HepG2 (cell line): ENCODE data around the gene PSMB11. TPM values are rescaled to one million over a fixed set of nuclear protein-coding genes. Genes with fewer than 3 reads are reported as not detected.

ENCODE experiments used
- CHCHD3 ChIP-seq: sonication (generic); formaldehyde crosslinking; IDR thresholded peaks from 2 replicates; pipeline ENCODE4 v1.8.0; 2022; ENCODE audit warnings: mild to moderate bottlenecking, missing genetic modification reagents, moderate library complexity
- KLF13 ChIP-seq: sonication (generic); formaldehyde crosslinking; IDR thresholded peaks from 2 replicates; pipeline ENCODE4 v1.4.0; 2020; ENCODE audit warnings: mild to moderate bottlenecking, missing genetic modification reagents
- MBD4 ChIP-seq: IDR thresholded peaks from 2 replicates; pipeline ENCODE4 v1.6.1; 2012; ENCODE audit warnings: low read length, inconsistent platforms, borderline replicate concordance
- PLSCR1 ChIP-seq: sonication (generic); formaldehyde crosslinking; IDR thresholded peaks from 2 replicates; pipeline ENCODE4 v1.5.0; 2020; ENCODE audit warnings: missing genetic modification reagents, mild to moderate bottlenecking, borderline replicate concordance
- REL ChIP-seq: sonication (generic); formaldehyde crosslinking; conservative IDR thresholded peaks from 2 replicates; pipeline ENCODE4 v1.8.0; 2022; ENCODE audit warnings: mild to moderate bottlenecking, missing genetic modification reagents, moderate library complexity
- TEF ChIP-seq: sonication (generic); formaldehyde crosslinking; IDR thresholded peaks from 2 replicates; pipeline ENCODE4 v1.5.0; 2020; ENCODE audit warnings: missing genetic modification reagents
- YEATS4 ChIP-seq: sonication (generic); formaldehyde crosslinking; IDR thresholded peaks from 2 replicates; pipeline ENCODE4 v1.4.0; 2020; ENCODE audit warnings: missing genetic modification reagents, borderline replicate concordance
- ZBTB37 ChIP-seq: sonication (generic); formaldehyde crosslinking; IDR thresholded peaks from 2 replicates; pipeline ENCODE4 v1.4.0; 2020; ENCODE audit warnings: mild to moderate bottlenecking, missing genetic modification reagents
- ZFP1 ChIP-seq: IDR thresholded peaks from 2 replicates; pipeline ENCODE4 v1.6.1; 2016
- ZFP91 ChIP-seq: sonication (generic); formaldehyde crosslinking; IDR thresholded peaks from 2 replicates; pipeline ENCODE4 v1.9.0; 2022; ENCODE audit warnings: missing genetic modification reagents, mild to moderate bottlenecking, borderline replicate concordance
- ZNF143 ChIP-seq: sonication (generic); formaldehyde crosslinking; IDR thresholded peaks from 2 replicates; pipeline ENCODE4 v1.4.0; 2020; ENCODE audit warnings: missing genetic modification reagents
- ZNF337 ChIP-seq: sonication (generic); formaldehyde crosslinking; IDR thresholded peaks from 2 replicates; pipeline ENCODE4 v1.5.1; 2020; ENCODE audit warnings: missing genetic modification reagents, low read depth, mild to moderate bottlenecking, borderline replicate concordance
- polyA plus RNA-seq, 8 experiments: library from polyadenylated mRNA; depleted of rRNA in 3 of 8; stranded (reverse) in 7 of 8; unstranded in 1 of 8; fragments of >200 nt; fragmentation: Illumina TruSeq in 4 of 8; extraction: Trizol in 4 of 8; gene quantifications; 2 replicates each; pipeline versions ENCODE4 v1.2.1 to v1.2.3, GENCODE V29; 2011 to 2016; ENCODE audit warnings: low read depth in 4 of 8, missing spikeins in 1 of 8, mixed read lengths in 1 of 8; ENCODE audit not compliant: insufficient read depth in 1 of 8
- total RNA-seq, 5 experiments: library from RNA; depleted of rRNA; stranded (reverse); fragments of >200 nt; fragmentation: Illumina TruSeq; extraction: Trizol; gene quantifications; 2 replicates each; pipeline ENCODE4 v1.2.3, GENCODE V29; 2016; ENCODE audit warnings: low read depth in 1 of 5
- TF ChIP-seq, protein P1 (sequence below): sonication (generic); formaldehyde crosslinking; IDR thresholded peaks from 2 replicates; pipeline ENCODE4 v1.8.1; 2022; ENCODE audit warnings: low read depth, mild to moderate bottlenecking, missing genetic modification reagents
- TF ChIP-seq, protein P2 (sequence below): sonication (generic); formaldehyde crosslinking; IDR thresholded peaks from 2 replicates; pipeline ENCODE4 v1.5.1; 2020; ENCODE audit warnings: mild to moderate bottlenecking, missing genetic modification reagents
- TF ChIP-seq, protein P3 (sequence below): sonication (generic); formaldehyde crosslinking; IDR thresholded peaks from 2 replicates; pipeline ENCODE4 v1.4.0; 2020; ENCODE audit warnings: missing genetic modification reagents; ENCODE audit errors: not compliant biosample characterization

The PSMB11 gene
- total and polyA plus RNA-seq, 2 of the 13 experiments (the other 11 are each of a cell fraction or from before 2014, with no cell fraction given) = not detected

- TF ChIP-seq MBD4 (0 out of 2 replicates have a peak, but pooled peaks have one; percentile 5), CHCHD3 (CRISPR knock-in tag) (peak; percentile 92; the same call in 1 of the 2 replicates), ZBTB37 (CRISPR knock-in tag) (peak; percentile 90), ZFP91 (CRISPR knock-in tag) (peak; percentile 98), ZNF143 (CRISPR knock-in tag) (peak; percentile 75), YEATS4 (peak; percentile 100), REL (CRISPR knock-in tag) (peak; percentile 100), ZNF337 (peak; percentile 96; the same call in 1 of the 2 replicates), KLF13 (peak; percentile 95), TEF (CRISPR knock-in tag) (peak; percentile 92), PLSCR1 (CRISPR knock-in tag) (peak; percentile 98), ZFP1 (CRISPR knock-in tag) (peak; percentile 92)
- TF ChIP-seq, protein P1, sequence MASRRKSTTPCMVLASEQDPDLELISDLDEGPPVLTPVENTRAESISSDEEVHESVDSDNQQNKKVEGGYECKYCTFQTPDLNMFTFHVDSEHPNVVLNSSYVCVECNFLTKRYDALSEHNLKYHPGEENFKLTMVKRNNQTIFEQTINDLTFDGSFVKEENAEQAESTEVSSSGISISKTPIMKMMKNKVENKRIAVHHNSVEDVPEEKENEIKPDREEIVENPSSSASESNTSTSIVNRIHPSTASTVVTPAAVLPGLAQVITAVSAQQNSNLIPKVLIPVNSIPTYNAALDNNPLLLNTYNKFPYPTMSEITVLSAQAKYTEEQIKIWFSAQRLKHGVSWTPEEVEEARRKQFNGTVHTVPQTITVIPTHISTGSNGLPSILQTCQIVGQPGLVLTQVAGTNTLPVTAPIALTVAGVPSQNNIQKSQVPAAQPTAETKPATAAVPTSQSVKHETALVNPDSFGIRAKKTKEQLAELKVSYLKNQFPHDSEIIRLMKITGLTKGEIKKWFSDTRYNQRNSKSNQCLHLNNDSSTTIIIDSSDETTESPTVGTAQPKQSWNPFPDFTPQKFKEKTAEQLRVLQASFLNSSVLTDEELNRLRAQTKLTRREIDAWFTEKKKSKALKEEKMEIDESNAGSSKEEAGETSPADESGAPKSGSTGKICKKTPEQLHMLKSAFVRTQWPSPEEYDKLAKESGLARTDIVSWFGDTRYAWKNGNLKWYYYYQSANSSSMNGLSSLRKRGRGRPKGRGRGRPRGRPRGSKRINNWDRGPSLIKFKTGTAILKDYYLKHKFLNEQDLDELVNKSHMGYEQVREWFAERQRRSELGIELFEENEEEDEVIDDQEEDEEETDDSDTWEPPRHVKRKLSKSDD (CRISPR knock-in tag) = peak; percentile 98
- TF ChIP-seq, protein P2, sequence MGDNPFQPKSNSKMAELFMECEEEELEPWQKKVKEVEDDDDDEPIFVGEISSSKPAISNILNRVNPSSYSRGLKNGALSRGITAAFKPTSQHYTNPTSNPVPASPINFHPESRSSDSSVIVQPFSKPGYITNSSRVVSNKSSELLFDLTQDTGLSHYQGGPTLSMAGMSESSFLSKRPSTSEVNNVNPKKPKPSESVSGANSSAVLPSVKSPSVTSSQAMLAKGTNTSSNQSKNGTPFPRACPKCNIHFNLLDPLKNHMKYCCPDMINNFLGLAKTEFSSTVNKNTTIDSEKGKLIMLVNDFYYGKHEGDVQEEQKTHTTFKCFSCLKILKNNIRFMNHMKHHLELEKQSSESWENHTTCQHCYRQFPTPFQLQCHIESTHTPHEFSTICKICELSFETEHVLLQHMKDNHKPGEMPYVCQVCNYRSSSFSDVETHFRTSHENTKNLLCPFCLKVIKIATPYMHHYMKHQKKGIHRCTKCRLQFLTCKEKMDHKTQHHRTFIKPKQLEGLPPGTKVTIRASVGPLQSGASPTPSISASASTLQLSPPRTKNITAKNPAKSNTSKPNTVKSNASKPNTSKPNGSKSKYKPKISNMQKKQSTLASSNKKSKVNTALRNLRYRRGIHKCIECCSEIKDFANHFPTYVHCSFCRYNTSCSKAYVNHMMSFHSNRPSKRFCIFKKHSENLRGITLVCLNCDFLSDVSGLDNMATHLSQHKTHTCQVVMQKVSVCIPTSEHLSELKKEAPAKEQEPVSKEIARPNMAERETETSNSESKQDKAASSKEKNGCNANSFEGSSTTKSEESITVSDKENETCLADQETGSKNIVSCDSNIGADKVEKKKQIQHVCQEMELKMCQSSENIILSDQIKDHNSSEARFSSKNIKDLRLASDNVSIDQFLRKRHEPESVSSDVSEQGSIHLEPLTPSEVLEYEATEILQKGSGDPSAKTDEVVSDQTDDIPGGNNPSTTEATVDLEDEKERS (CRISPR knock-in tag) = peak; percentile 96; the same call in 1 of the 2 replicates
- TF ChIP-seq, protein P3, sequence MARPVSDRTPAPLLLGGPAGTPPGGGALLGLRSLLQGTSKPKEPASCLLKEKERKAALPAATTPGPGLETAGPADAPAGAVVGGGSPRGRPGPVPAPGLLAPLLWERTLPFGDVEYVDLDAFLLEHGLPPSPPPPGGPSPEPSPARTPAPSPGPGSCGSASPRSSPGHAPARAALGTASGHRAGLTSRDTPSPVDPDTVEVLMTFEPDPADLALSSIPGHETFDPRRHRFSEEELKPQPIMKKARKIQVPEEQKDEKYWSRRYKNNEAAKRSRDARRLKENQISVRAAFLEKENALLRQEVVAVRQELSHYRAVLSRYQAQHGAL (CRISPR knock-in tag) = peak; percentile 61
Measured at GRCh38 chr14:23006544-23007419, 35.2 kb upstream of the PSMB11 start (continued).
